Neural cell (in vitro differentiated cells): ENCODE measurements around the gene VAV2. TPM values are rescaled to one million over a fixed set of nuclear protein-coding genes. Genes with fewer than 3 reads are reported as not detected.

Experiments
- H2AFZ ChIP-seq: fragments of 200-600, 300-800 bp; sonication (generic), shearing (Covaris generic); 2 replicates; pipeline ENCODE4 v1.6.0; 2014; ENCODE audit warnings: low read depth, mild to moderate bottlenecking, antibody characterized with exemption, low read length, moderate library complexity
- H3F3A ChIP-seq: fragments of 200-600 bp; shearing (Covaris generic); 2 replicates; pipeline ENCODE4 v1.6.1; 2016; ENCODE audit warnings: mild to moderate bottlenecking, moderate library complexity, mixed read lengths, antibody characterized with exemption, low read length; ENCODE audit not compliant: insufficient read depth, poor library complexity, severe bottlenecking
- H3K27ac ChIP-seq: fragments of 200-600, 300-800 bp; sonication (generic), shearing (Covaris generic); 2 replicates; pipeline ENCODE4 v1.5.1; 2014; ENCODE audit warnings: mild to moderate bottlenecking, low read length, moderate library complexity
- H3K27me3 ChIP-seq: fragments of 300-800, 200-600 bp; sonication (generic), shearing (Covaris generic); 2 replicates; pipeline ENCODE4 v1.6.0; 2014; ENCODE audit warnings: mild to moderate bottlenecking, low read depth, low read length, moderate library complexity; ENCODE audit not compliant: insufficient read depth
- H3K36me3 ChIP-seq: fragments of 300-800, 200-600 bp; sonication (generic), shearing (Covaris generic); 2 replicates; pipeline ENCODE4 v1.5.1; 2014; ENCODE audit warnings: mild to moderate bottlenecking, antibody characterized with exemption, low read length, moderate library complexity; ENCODE audit not compliant: insufficient read depth
- H3K4me2 ChIP-seq: fragments of 300-800, 200-600 bp; sonication (generic), shearing (Covaris generic); 2 replicates; pipeline ENCODE4 v1.6.0; 2014; ENCODE audit warnings: mild to moderate bottlenecking, low read length
- H3K4me3 ChIP-seq: fragments of 300-800, 200-600 bp; sonication (generic), shearing (Covaris generic); 2 replicates; pipeline ENCODE4 v1.5.1; 2014; ENCODE audit warnings: mild to moderate bottlenecking, low read length, moderate library complexity
- H3K79me2 ChIP-seq: fragments of 200-600 bp; shearing (Covaris generic); replicated peaks from 2 replicates; pipeline ENCODE4 v1.6.0; 2014; ENCODE audit warnings: mild to moderate bottlenecking, low read length, moderate library complexity; ENCODE audit not compliant: insufficient read depth
- H3K9ac ChIP-seq: fragments of 300-800, 200-600 bp; sonication (generic), shearing (Covaris generic); 2 replicates; pipeline ENCODE4 v1.6.1; 2016; ENCODE audit warnings: mild to moderate bottlenecking, low read length, mixed read lengths
- H3K9me2 ChIP-seq: fragments of 200-600 bp; shearing (Covaris generic); 2 replicates; pipeline ENCODE4 v1.6.1; 2016; ENCODE audit warnings: mild to moderate bottlenecking, low read length, mixed read lengths; ENCODE audit not compliant: insufficient read depth
- H3K9me3 ChIP-seq: fragments of 200-600, 300-800 bp; sonication (generic), shearing (Covaris generic); 2 replicates; pipeline ENCODE4 v1.6.1; 2016; ENCODE audit warnings: mild to moderate bottlenecking, mixed run types, low read length, moderate library complexity, mixed read lengths
- H4K20me1 ChIP-seq: fragments of 200-600 bp; shearing (Covaris generic); 2 replicates; pipeline ENCODE4 v1.6.1; 2016; ENCODE audit warnings: mild to moderate bottlenecking, mixed run types; ENCODE audit not compliant: insufficient read depth
- CTCF ChIP-seq: fragments of 450-650 bp; IDR thresholded peaks from 2 replicates; pipeline ENCODE4 v1.5.1; 2014; ENCODE audit warnings: antibody characterized with exemption, mild to moderate bottlenecking, moderate library complexity; ENCODE audit not compliant: poor library complexity, severe bottlenecking
- EP300 ChIP-seq: fragments of 450-650 bp; conservative IDR thresholded peaks from 2 replicates; pipeline ENCODE4 v1.6.1; 2014; ENCODE audit warnings: antibody characterized with exemption, mild to moderate bottlenecking, moderate library complexity; ENCODE audit not compliant: poor library complexity, severe bottlenecking
- EZH2 ChIP-seq: fragments of 200-600, 300-800 bp; shearing (Covaris generic), sonication (generic); IDR thresholded peaks from 2 replicates; pipeline ENCODE4 v1.6.1; 2014; ENCODE audit warnings: antibody characterized with exemption, low read length, borderline replicate concordance, mild to moderate bottlenecking; ENCODE audit not compliant: insufficient read depth, poor library complexity, severe bottlenecking
- MXI1 ChIP-seq: fragments of 450-650 bp; conservative IDR thresholded peaks from 2 replicates; pipeline ENCODE4 v1.6.1; 2014; ENCODE audit warnings: antibody characterized with exemption, mild to moderate bottlenecking; ENCODE audit not compliant: poor library complexity, severe bottlenecking
- POLR2AphosphoS5 ChIP-seq: IDR thresholded peaks from 2 replicates; pipeline ENCODE4 v1.6.1; 2012
- RAD21 ChIP-seq: fragments of 450-650 bp; conservative IDR thresholded peaks from 2 replicates; pipeline ENCODE4 v1.6.1; 2014; ENCODE audit warnings: antibody characterized with exemption, mild to moderate bottlenecking, moderate library complexity
- REST ChIP-seq: IDR thresholded peaks from 2 replicates; pipeline ENCODE4 v1.6.1; 2012; ENCODE audit warnings: borderline replicate concordance
- SMC3 ChIP-seq: fragments of 450-650 bp; conservative IDR thresholded peaks from 2 replicates; pipeline ENCODE4 v1.6.1; 2014; ENCODE audit warnings: antibody characterized with exemption, mild to moderate bottlenecking, moderate library complexity; ENCODE audit not compliant: poor library complexity
- TAF1 ChIP-seq: IDR thresholded peaks from 2 replicates; pipeline ENCODE4 v1.6.1; 2012; ENCODE audit warnings: low read depth
- polyA plus RNA-seq: library from polyadenylated mRNA; depleted of rRNA; stranded (reverse); fragments of >200 nt; gene quantifications from 2 replicates; pipeline ENCODE4 v1.2.3, GENCODE V29; 2014

Gene VAV2
- polyA plus RNA-seq, 1 donor from 2014 or later = 35.2 TPM

GRCh38 chr9:133848471-133849109, 143.5 kb downstream of the VAV2 start:
- TF ChIP-seq POLR2AphosphoS5 (no peak), REST (no peak), RAD21 (no peak), TAF1 (no peak), EP300 (no peak), SMC3 (no peak), CTCF (no peak), MXI1 (no peak), EZH2 (no peak)

GRCh38 chr9:133846483-133847090, 145.5 kb downstream of the VAV2 start:
- Histone ChIP-seq H3K27me3 (no peaks in the 10 kb centered on the region), H3K36me3 (no peaks in the 10 kb centered on the region), H3K9me3 (no peaks in the 10 kb centered on the region), H3K79me2 (peaks cover 3% of the 10 kb centered on the region), H4K20me1 (no peaks in the 10 kb centered on the region), H3K4me3 (no peak overlapping the region), H3K4me2 (no peak overlapping the region), H3K27ac (no peak overlapping the region), H3K9me2 (no peaks in the 10 kb centered on the region), H2AFZ (no peak overlapping the region), H3K9ac (no peak overlapping the region), H3F3A (no peaks in the 10 kb centered on the region)
- TF ChIP-seq EZH2 = no peak
- TF ChIP-seq EP300 = no peak
- TF ChIP-seq RAD21 = no peak
- no peak for TF ChIP-seq TAF1
- no peak for TF ChIP-seq POLR2AphosphoS5
- TF ChIP-seq CTCF = no peak
- no peak for TF ChIP-seq SMC3
- TF ChIP-seq MXI1 = no peak
- no peak for TF ChIP-seq REST

More at GRCh38 chr9:133848471-133849109, 143.5 kb downstream of the VAV2 start:
- Histone ChIP-seq H3K9me3 (no peaks in the 10 kb centered on the region), H3K9me2 (no peaks in the 10 kb centered on the region), H3K79me2 (peaks cover 3% of the 10 kb centered on the region), H3K27me3 (no peaks in the 10 kb centered on the region), H2AFZ (no peak overlapping the region), H3F3A (no peaks in the 10 kb centered on the region), H3K4me2 (no peak overlapping the region), H3K27ac (no peak overlapping the region), H3K36me3 (no peaks in the 10 kb centered on the region), H3K4me3 (no peak overlapping the region), H3K9ac (no peak overlapping the region), H4K20me1 (no peaks in the 10 kb centered on the region)
